GM23338 (cell line): Measurements from ENCODE around the gene P4HA3.

Experiments used
- CTCF ChIP-seq, 2 experiments: fragments of 200-600 bp in 1 of 2; sonication (generic) in 1 of 2; conservative IDR thresholded peaks; 2 replicates each; pipeline versions ENCODE4 v1.5.1 to v1.6.1; 2016 to 2017; ENCODE audit warnings: antibody characterized with exemption in 2 of 2, low read depth in 2 of 2, mild to moderate bottlenecking in 2 of 2, moderate library complexity in 1 of 2
- EZH2 ChIP-seq: fragments of 200-600 bp; sonication (generic); IDR thresholded peaks from one replicate; pipeline ENCODE4 v1.8.0; 2017; ENCODE audit warnings: antibody characterized with exemption, mild to moderate bottlenecking, low read depth; ENCODE audit not compliant: unreplicated experiment

GRCh38 chr11:74253361-74253760 is 58.1 kb downstream of the P4HA3 start:
- no peak for TF ChIP-seq CTCF (conservative IDR thresholded peaks at IDR 0.05; ENCODE audit: low read depth in 2 of 2)
- no peak for TF ChIP-seq EZH2
